ENCODE measurements around the gene LRMDA.

Gene LRMDA

DNA sequence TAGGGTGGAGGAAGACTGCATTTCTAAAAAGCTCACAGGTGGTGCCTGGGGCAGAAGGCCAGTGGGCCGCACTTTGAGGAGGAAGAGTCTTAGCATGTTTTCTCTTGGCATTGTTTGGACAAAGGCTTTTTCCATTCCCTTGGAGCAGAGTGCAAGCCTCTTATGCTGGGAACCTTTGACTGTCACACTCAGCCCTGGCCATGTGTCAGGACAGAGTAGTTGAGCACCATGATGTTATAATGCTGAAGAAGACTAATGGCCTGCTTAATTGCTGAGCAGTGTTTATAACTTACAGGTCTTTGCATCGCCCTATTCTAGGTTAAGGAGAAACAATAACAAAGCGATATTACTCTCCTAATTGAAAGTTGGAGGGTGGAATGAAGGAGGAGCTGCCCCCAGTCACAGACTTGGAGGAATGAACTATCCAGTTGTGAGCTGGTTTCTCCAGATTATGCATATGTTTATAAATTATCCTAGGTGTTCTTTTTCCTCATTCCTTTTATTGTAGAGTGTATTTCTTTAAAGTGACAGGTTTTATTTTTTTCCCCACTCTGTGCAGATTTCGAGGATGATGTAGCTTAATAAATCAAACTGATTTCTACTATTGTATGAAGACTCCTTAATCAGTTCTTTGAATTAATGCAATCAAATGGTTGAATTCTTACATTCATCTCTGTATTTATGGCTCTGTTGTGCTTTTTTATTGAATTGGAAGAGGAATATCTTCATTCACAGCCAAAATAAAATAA lies 767.0 kb downstream of the LRMDA start:
- DNase-seq (ENCODE audit: extremely low read depth, low read depth): no peak
- TF ChIP-seq, protein P1, sequence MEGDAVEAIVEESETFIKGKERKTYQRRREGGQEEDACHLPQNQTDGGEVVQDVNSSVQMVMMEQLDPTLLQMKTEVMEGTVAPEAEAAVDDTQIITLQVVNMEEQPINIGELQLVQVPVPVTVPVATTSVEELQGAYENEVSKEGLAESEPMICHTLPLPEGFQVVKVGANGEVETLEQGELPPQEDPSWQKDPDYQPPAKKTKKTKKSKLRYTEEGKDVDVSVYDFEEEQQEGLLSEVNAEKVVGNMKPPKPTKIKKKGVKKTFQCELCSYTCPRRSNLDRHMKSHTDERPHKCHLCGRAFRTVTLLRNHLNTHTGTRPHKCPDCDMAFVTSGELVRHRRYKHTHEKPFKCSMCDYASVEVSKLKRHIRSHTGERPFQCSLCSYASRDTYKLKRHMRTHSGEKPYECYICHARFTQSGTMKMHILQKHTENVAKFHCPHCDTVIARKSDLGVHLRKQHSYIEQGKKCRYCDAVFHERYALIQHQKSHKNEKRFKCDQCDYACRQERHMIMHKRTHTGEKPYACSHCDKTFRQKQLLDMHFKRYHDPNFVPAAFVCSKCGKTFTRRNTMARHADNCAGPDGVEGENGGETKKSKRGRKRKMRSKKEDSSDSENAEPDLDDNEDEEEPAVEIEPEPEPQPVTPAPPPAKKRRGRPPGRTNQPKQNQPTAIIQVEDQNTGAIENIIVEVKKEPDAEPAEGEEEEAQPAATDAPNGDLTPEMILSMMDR (IDR thresholded peaks at IDR 0.05; ENCODE audit: low read depth, low read length): no peak

- TF ChIP-seq, protein P1 (IDR thresholded peaks at IDR 0.05; ENCODE audit: low read depth, low read length): no peak
- DNase-seq (ENCODE audit: extremely low read depth, low read depth): no peak
Measured at GRCh38 chr10:76201962-76202361, 770.5 kb downstream of the LRMDA start.

DNA sequence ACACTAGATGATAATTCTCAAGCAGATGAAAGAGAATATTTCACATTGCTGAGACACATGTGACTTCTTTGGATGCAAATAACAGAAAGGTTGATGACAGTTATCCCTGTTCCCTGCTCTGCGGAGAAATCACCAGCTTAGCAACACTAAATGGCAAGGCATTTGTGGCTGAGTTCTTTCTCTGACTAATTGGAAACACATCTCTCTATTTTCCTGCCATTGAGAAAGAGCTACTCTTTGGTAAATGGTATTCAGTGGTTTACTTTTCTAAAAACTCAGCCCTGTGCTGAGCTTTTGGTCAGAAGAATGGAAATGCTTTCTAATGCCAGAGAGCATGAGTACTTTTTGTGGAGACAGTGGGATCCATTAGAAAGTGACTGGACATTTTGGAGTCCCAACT lies 771.4 kb downstream of the LRMDA start:
- TF ChIP-seq, protein P1 (IDR thresholded peaks at IDR 0.05; ENCODE audit: low read depth, low read length): no peak
- DNase-seq (ENCODE audit: extremely low read depth, low read depth): peak; percentile 65

DNA sequence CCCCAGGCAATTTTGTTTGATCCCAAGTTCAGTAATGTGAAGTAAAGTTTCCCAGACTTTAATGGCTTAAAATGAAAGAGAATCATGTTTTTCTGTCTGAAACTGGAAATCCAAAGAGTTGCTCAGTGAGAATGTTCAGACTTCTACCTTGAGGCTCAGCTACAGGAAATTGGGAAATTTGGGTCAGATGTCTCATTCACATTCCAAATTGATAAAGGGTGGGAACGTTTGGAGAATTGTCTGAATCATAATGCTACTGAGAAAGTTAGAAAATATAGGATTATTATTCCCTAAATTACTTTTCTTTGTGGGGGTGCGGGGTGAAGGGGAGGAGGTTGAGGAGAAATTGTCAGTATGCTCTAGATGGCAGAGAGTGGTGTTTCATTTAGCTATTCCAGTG lies 773.9 kb downstream of the LRMDA start:
- TF ChIP-seq, protein P1 (IDR thresholded peaks at IDR 0.05; ENCODE audit: low read depth, low read length): no peak
- no peak for DNase-seq (ENCODE audit: extremely low read depth, low read depth)

- DNase-seq (ENCODE audit: extremely low read depth, low read depth): no peak
- TF ChIP-seq, protein P1 (IDR thresholded peaks at IDR 0.05; ENCODE audit: low read depth, low read length): no peak
Measured at GRCh38 chr10:76206797-76207352, 775.5 kb downstream of the LRMDA start.

- TF ChIP-seq, protein P1 (IDR thresholded peaks at IDR 0.05; ENCODE audit: low read depth, low read length): no peak
- DNase-seq (ENCODE audit: extremely low read depth, low read depth): no peak
Measured at GRCh38 chr10:76209135-76209534, 777.7 kb downstream of the LRMDA start.

DNA sequence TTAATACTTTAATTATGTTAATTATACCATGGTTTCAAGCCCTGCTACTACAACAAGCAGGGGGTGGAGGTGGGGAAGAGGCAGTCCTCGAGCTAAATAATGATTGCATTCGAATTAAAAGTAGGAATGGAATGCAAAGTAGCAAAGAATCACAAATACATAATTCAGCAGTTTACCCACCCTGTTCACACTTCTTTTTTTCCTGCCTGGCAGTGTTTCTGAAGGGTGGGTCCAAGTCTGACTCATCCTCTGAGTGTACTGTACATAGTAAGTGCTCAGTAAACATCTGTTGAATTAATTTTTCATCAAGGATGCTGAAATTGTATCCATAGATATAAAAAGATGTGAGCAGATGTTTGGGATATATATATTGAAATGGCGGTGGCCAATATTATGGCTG lies 778.8 kb downstream of the LRMDA start:
- DNase-seq (ENCODE audit: extremely low read depth, low read depth): no peak
- TF ChIP-seq, protein P1 (IDR thresholded peaks at IDR 0.05; ENCODE audit: low read depth, low read length): no peak

All from AG09319 (cell line).